Liver (tissue), 9 donors: ENCODE results near the gene PSMG1. TPM values are rescaled to one million over a fixed set of nuclear protein-coding genes. Genes with fewer than 3 reads are reported as not detected.

Experiments
- DNase-seq: peaks from one replicate; pipeline ENCODE4 v3.0.0-alpha.2; 2017; ENCODE audit warnings: low spot score
- H3K27ac ChIP-seq, 2 donors: one replicate each; pipeline ENCODE4 v1.7.0; 2013; ENCODE audit warnings: inconsistent platforms in 2 of 2, low read length in 2 of 2, control low read depth in 1 of 2, low read depth in 1 of 2, mild to moderate bottlenecking in 1 of 2
- H3K27me3 ChIP-seq, 4 donors: one replicate each; pipeline versions ENCODE4 v1.6.1 to v1.7.0; 2013; ENCODE audit warnings: low read length in 3 of 4, inconsistent platforms in 1 of 4, mild to moderate bottlenecking in 1 of 4, moderate library complexity in 1 of 4; ENCODE audit not compliant: control insufficient read depth in 4 of 4, insufficient read depth in 4 of 4
- H3K36me3 ChIP-seq, 4 donors: one replicate each; pipeline versions ENCODE4 v1.6.1 to v1.7.0; 2013; ENCODE audit warnings: low read length in 3 of 4, mild to moderate bottlenecking in 3 of 4, low read depth in 1 of 4, moderate library complexity in 1 of 4; ENCODE audit not compliant: control insufficient read depth in 4 of 4, insufficient read depth in 3 of 4
- H3K4me1 ChIP-seq, 4 donors: one replicate each; pipeline versions ENCODE4 v1.6.1 to v1.7.0; 2013; ENCODE audit warnings: low read length in 3 of 4, mild to moderate bottlenecking in 3 of 4, moderate library complexity in 1 of 4; ENCODE audit not compliant: control insufficient read depth in 4 of 4, insufficient read depth in 4 of 4
- H3K4me3 ChIP-seq, 3 donors: one replicate each; pipeline versions ENCODE4 v1.6.1 to v1.7.0; 2013; ENCODE audit warnings: low read length in 3 of 3, control low read depth in 1 of 3, low read depth in 1 of 3, mild to moderate bottlenecking in 1 of 3
- H3K9ac ChIP-seq, 2 donors: one replicate each; pipeline ENCODE4 v1.7.0; 2013; ENCODE audit warnings: low read length in 2 of 2, mild to moderate bottlenecking in 2 of 2, moderate library complexity in 2 of 2, control low read depth in 1 of 2, low read depth in 1 of 2
- H3K9me3 ChIP-seq, 4 donors: one replicate each; pipeline versions ENCODE4 v1.6.1 to v1.7.0; 2013; ENCODE audit warnings: low read length in 3 of 4; ENCODE audit not compliant: control insufficient read depth in 4 of 4
- CTCF ChIP-seq: fragments of 150-350 bp; IDR thresholded peaks from 2 replicates; pipeline ENCODE4 v1.5.1; 2017; ENCODE audit warnings: improper control_type of control experiment, low read depth, low read length; ENCODE audit not compliant: missing input control
- EGR1 ChIP-seq, 2 donors: IDR thresholded peaks; 2 replicates each; pipeline ENCODE4 v1.6.1; 2016 to 2018; ENCODE audit warnings: antibody characterized with exemption in 2 of 2, low read depth in 2 of 2
- FOXA1 ChIP-seq: IDR thresholded peaks from 2 replicates; pipeline ENCODE4 v1.6.1; 2016; ENCODE audit warnings: antibody characterized with exemption
- FOXA2 ChIP-seq: IDR thresholded peaks from 2 replicates; pipeline ENCODE4 v1.6.1; 2016; ENCODE audit warnings: antibody characterized with exemption
- GABPA ChIP-seq, 2 donors: IDR thresholded peaks in 1 of 2; conservative IDR thresholded peaks in 1 of 2; 2 replicates each; pipeline ENCODE4 v1.6.1; 2016; ENCODE audit warnings: antibody characterized with exemption in 2 of 2, mild to moderate bottlenecking in 1 of 2, moderate library complexity in 1 of 2
- HNF4A ChIP-seq, 2 donors: conservative IDR thresholded peaks; 2 replicates each; pipeline ENCODE4 v1.6.1; 2016; ENCODE audit warnings: antibody characterized with exemption in 2 of 2, mild to moderate bottlenecking in 2 of 2
- HNF4G ChIP-seq: IDR thresholded peaks from 2 replicates; pipeline ENCODE4 v1.6.1; 2016; ENCODE audit warnings: antibody characterized with exemption
- JUND ChIP-seq, 2 donors: IDR thresholded peaks; 2 replicates each; pipeline ENCODE4 v1.6.1; 2016; ENCODE audit warnings: antibody characterized with exemption in 2 of 2
- MAX ChIP-seq: IDR thresholded peaks from 2 replicates; pipeline ENCODE4 v1.6.1; 2016; ENCODE audit warnings: antibody characterized with exemption
- NR2F2 ChIP-seq: IDR thresholded peaks from 2 replicates; pipeline ENCODE4 v1.6.1; 2016; ENCODE audit warnings: antibody characterized with exemption
- RAD21 ChIP-seq, 2 donors: IDR thresholded peaks; 2 replicates each; pipeline ENCODE4 v1.6.1; 2016; ENCODE audit warnings: antibody characterized with exemption in 2 of 2, mild to moderate bottlenecking in 2 of 2
- REST ChIP-seq: IDR thresholded peaks from 2 replicates; pipeline ENCODE4 v1.6.1; 2016; ENCODE audit warnings: antibody characterized with exemption, mild to moderate bottlenecking
- RXRA ChIP-seq, 2 donors: IDR thresholded peaks; 2 replicates each; pipeline ENCODE4 v1.6.1; 2017 to 2018; ENCODE audit warnings: antibody characterized with exemption in 2 of 2, mild to moderate bottlenecking in 1 of 2
- SP1 ChIP-seq: IDR thresholded peaks from 2 replicates; pipeline ENCODE4 v1.6.1; 2018; ENCODE audit warnings: antibody characterized with exemption, mild to moderate bottlenecking
- TAF1 ChIP-seq: conservative IDR thresholded peaks from 2 replicates; pipeline ENCODE4 v1.6.1; 2016; ENCODE audit warnings: antibody characterized with exemption, mild to moderate bottlenecking
- YY1 ChIP-seq: IDR thresholded peaks from 2 replicates; pipeline ENCODE4 v1.6.1; 2016; ENCODE audit warnings: antibody characterized with exemption, mild to moderate bottlenecking
- WGBS: extraction: QIAGEN DNeasy Blood & Tissue Kit; methylation state at CpG from one replicate; pipeline ENCODE4 v1.1.7; 2013; 5-methylcytosine and 5-hydroxymethylcytosine counted together
- polyA plus RNA-seq, 2 donors: library from polyadenylated mRNA; stranded (reverse) in 1 of 2; unstranded in 1 of 2; fragments of 200-250 nt in 1 of 2; fragments of >200 nt in 1 of 2; fragmentation: Nextera tagmentation in 1 of 2; extraction: Ambion mirVana in 1 of 2; gene quantifications; one replicate each; pipeline versions ENCODE4 v1.2.1 to v1.2.3, GENCODE V29; 2013 to 2015
- total RNA-seq, 2 donors: library from RNA; depleted of rRNA; stranded (reverse); fragments of >200 nt; gene quantifications; one replicate each; pipeline ENCODE4 v1.2.3, GENCODE V29; 2014
- TF ChIP-seq, protein P1 (sequence below): IDR thresholded peaks from 2 replicates; pipeline ENCODE4 v1.6.1; 2016; ENCODE audit warnings: antibody characterized with exemption
- donor health status: healthy.
- donor health status: healthy.
- donor health status: healthy.
- donor health status: healthy.
- donor health status: healthy.

Gene PSMG1
- total and polyA plus RNA-seq, 4 donors: 23.9 to 32.3 (median 30.7) TPM

DNA sequence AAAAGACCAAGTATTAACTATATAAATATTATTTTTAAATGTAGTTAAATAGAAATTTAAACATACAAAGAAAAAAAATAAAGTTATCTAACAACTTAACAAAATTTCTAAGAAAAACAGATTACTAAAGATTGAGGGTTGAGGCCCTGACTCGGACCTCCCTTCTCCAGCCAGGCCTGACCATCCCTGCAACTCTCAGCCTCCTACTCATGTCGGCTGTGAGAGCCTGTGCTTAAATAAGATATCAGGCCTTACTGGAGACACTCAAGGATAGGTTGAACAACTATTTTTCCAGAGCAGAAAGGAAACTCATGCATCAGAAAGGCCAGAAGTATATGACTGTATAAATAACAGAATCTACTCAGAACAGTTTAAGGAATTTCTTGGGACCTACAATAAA, 33.0 kb upstream of the PSMG1 start:
- Histone ChIP-seq H3K9ac (no peak overlapping the region), H3K9me3 (no peaks in the 10 kb centered on the region), H3K27ac (no peak overlapping the region), H3K27me3 (no peaks in the 10 kb centered on the region), H3K4me1 (peaks cover 0 to 6% (median under 1%) of the 10 kb centered on the region in 4 donors), H3K4me3 (no peak overlapping the region), H3K36me3 (peaks cover 0 to 30% (median 18%) of the 10 kb centered on the region in 4 donors)
- TF ChIP-seq RAD21 (IDR thresholded peaks at IDR 0.05): no peak
- no peak for TF ChIP-seq RXRA (IDR thresholded peaks at IDR 0.05)
- no peak for TF ChIP-seq JUND (IDR thresholded peaks at IDR 0.05)
- TF ChIP-seq YY1: no peak
- TF ChIP-seq HNF4A (conservative IDR thresholded peaks at IDR 0.05): no peak
- TF ChIP-seq EGR1 (IDR thresholded peaks at IDR 0.05; ENCODE audit: low read depth in 2 of 2): no peak
- TF ChIP-seq FOXA2: no peak
- TF ChIP-seq CTCF: no peak
- TF ChIP-seq TAF1: no peak
- no peak for TF ChIP-seq MAX
- TF ChIP-seq SP1: no peak
- TF ChIP-seq, protein P1, sequence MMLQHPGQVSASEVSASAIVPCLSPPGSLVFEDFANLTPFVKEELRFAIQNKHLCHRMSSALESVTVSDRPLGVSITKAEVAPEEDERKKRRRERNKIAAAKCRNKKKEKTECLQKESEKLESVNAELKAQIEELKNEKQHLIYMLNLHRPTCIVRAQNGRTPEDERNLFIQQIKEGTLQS: no peak
- no peak for TF ChIP-seq REST
- TF ChIP-seq GABPA (IDR thresholded peaks at IDR 0.05 in 1 of 2, conservative IDR thresholded peaks at IDR 0.05 in 1 of 2): no peak
- no peak for TF ChIP-seq HNF4G
- no peak for TF ChIP-seq NR2F2
- no peak for TF ChIP-seq FOXA1
- 93% methylated on average over 2 of the region's 2 CpGs for WGBS
- no peak for DNase-seq

- H3K27ac ChIP-seq: no peak overlapping the region
- TF ChIP-seq RAD21 (IDR thresholded peaks at IDR 0.05) (no peak), CTCF (no peak)
- peaks cover 0 to 6% (median 0%) of the 10 kb centered on the region in 4 donors for H3K4me1 ChIP-seq
- H3K9me3 ChIP-seq: no peaks in the 10 kb centered on the region
- no peak overlapping the region for H3K9ac ChIP-seq
- no peaks in the 10 kb centered on the region for H3K27me3 ChIP-seq
- no peak for DNase-seq
- 97% methylated on average over 7 of the region's 7 CpGs for WGBS
- H3K4me3 ChIP-seq: no peak overlapping the region
- H3K36me3 ChIP-seq: peaks cover 0 to 31% (median 24%) of the 10 kb centered on the region in 4 donors
These were observed 31.8 kb upstream of the PSMG1 start for GRCh38 chr21:39215078-39215477.
